ENCODE measurements around the gene COBLL1.

COBLL1 gene

GRCh38 chr2:164697688-164698461 lies 143.7 kb downstream of the COBLL1 start:
- H3K4me3 ChIP-seq (ENCODE audit: low read length), result no peak overlapping the region
- no peaks in the 10 kb centered on the region for H3K27me3 ChIP-seq (ENCODE audit: control insufficient read depth, insufficient read depth, low read length)
- H3K36me3 ChIP-seq (ENCODE audit: control insufficient read depth, insufficient read depth, low read length), result peaks cover 3% of the 10 kb centered on the region
- H3K4me1 ChIP-seq (ENCODE audit: control insufficient read depth, insufficient read depth, low read length), result no peaks in the 10 kb centered on the region
- H3K9ac ChIP-seq (ENCODE audit: low read length), result no peak overlapping the region
- H3K27ac ChIP-seq (ENCODE audit: low read depth, low read length), result no peak overlapping the region

GRCh38 chr2:164696634-164697033 lies 145.0 kb downstream of the COBLL1 start:
- H3K36me3 ChIP-seq (ENCODE audit: control insufficient read depth, insufficient read depth, low read length), result peaks cover 3% of the 10 kb centered on the region
- peaks cover 2% of the 10 kb centered on the region for H3K4me1 ChIP-seq (ENCODE audit: control insufficient read depth, insufficient read depth, low read length)
- H3K9ac ChIP-seq (ENCODE audit: low read length), result no peak overlapping the region
- H3K4me3 ChIP-seq (ENCODE audit: low read length), result no peak overlapping the region
- H3K27ac ChIP-seq (ENCODE audit: low read depth, low read length), result no peak overlapping the region
- no peaks in the 10 kb centered on the region for H3K27me3 ChIP-seq (ENCODE audit: control insufficient read depth, insufficient read depth, low read length)

- Histone ChIP-seq H3K4me1 (ENCODE audit: control insufficient read depth, insufficient read depth, low read length) (peaks cover 2% of the 10 kb centered on the region), H3K9ac (ENCODE audit: low read length) (no peak overlapping the region), H3K27ac (ENCODE audit: low read depth, low read length) (no peak overlapping the region), H3K4me3 (ENCODE audit: low read length) (no peak overlapping the region), H3K27me3 (ENCODE audit: control insufficient read depth, insufficient read depth, low read length) (no peaks in the 10 kb centered on the region), H3K36me3 (ENCODE audit: control insufficient read depth, insufficient read depth, low read length) (peaks cover 5% of the 10 kb centered on the region)
These were observed 147.3 kb downstream of the COBLL1 start for GRCh38 chr2:164694275-164694695.

- Histone ChIP-seq H3K4me1 (ENCODE audit: control insufficient read depth, insufficient read depth, low read length) (peaks cover 2% of the 10 kb centered on the region), H3K27ac (ENCODE audit: low read depth, low read length) (no peak overlapping the region), H3K4me3 (ENCODE audit: low read length) (no peak overlapping the region), H3K27me3 (ENCODE audit: control insufficient read depth, insufficient read depth, low read length) (no peaks in the 10 kb centered on the region), H3K36me3 (ENCODE audit: control insufficient read depth, insufficient read depth, low read length) (peaks cover 3% of the 10 kb centered on the region), H3K9ac (ENCODE audit: low read length) (no peak overlapping the region)
These were observed 147.8 kb downstream of the COBLL1 start for GRCh38 chr2:164693834-164694233.

GRCh38 chr2:164693390-164693789 lies 148.2 kb downstream of the COBLL1 start:
- Histone ChIP-seq H3K36me3 (ENCODE audit: control insufficient read depth, insufficient read depth, low read length) (peaks cover 3% of the 10 kb centered on the region), H3K9ac (ENCODE audit: low read length) (no peak overlapping the region), H3K4me3 (ENCODE audit: low read length) (no peak overlapping the region), H3K4me1 (ENCODE audit: control insufficient read depth, insufficient read depth, low read length) (peaks cover 2% of the 10 kb centered on the region), H3K27ac (ENCODE audit: low read depth, low read length) (no peak overlapping the region), H3K27me3 (ENCODE audit: control insufficient read depth, insufficient read depth, low read length) (no peaks in the 10 kb centered on the region)

- H3K4me3 ChIP-seq (ENCODE audit: low read length), result no peak overlapping the region
These were observed 148.7 kb downstream of the COBLL1 start for GRCh38 chr2:164692958-164693357.

GRCh38 chr2:164692114-164692513 lies 149.5 kb downstream of the COBLL1 start:
- peaks cover 3% of the 10 kb centered on the region for H3K36me3 ChIP-seq (ENCODE audit: control insufficient read depth, insufficient read depth, low read length)
- no peak overlapping the region for H3K9ac ChIP-seq (ENCODE audit: low read length)

More at GRCh38 chr2:164692958-164693357, 148.7 kb downstream of the COBLL1 start:
- H3K4me1 ChIP-seq (ENCODE audit: control insufficient read depth, insufficient read depth, low read length), result peaks cover 2% of the 10 kb centered on the region
- no peaks in the 10 kb centered on the region for H3K27me3 ChIP-seq (ENCODE audit: control insufficient read depth, insufficient read depth, low read length)
- peaks cover 3% of the 10 kb centered on the region for H3K36me3 ChIP-seq (ENCODE audit: control insufficient read depth, insufficient read depth, low read length)
- no peak overlapping the region for H3K27ac ChIP-seq (ENCODE audit: low read depth, low read length)
- H3K9ac ChIP-seq (ENCODE audit: low read length), result no peak overlapping the region

GRCh38 chr2:164691346-164691887 lies 150.2 kb downstream of the COBLL1 start:
- Histone ChIP-seq H3K4me3 (ENCODE audit: low read length) (no peak overlapping the region), H3K9ac (ENCODE audit: low read length) (no peak overlapping the region), H3K36me3 (ENCODE audit: control insufficient read depth, insufficient read depth, low read length) (peaks cover 3% of the 10 kb centered on the region), H3K27ac (ENCODE audit: low read depth, low read length) (no peak overlapping the region), H3K27me3 (ENCODE audit: control insufficient read depth, insufficient read depth, low read length) (no peaks in the 10 kb centered on the region), H3K4me1 (ENCODE audit: control insufficient read depth, insufficient read depth, low read length) (peaks cover 2% of the 10 kb centered on the region)

More at GRCh38 chr2:164692114-164692513, 149.5 kb downstream of the COBLL1 start:
- Histone ChIP-seq H3K27me3 (ENCODE audit: control insufficient read depth, insufficient read depth, low read length) (no peaks in the 10 kb centered on the region), H3K4me3 (ENCODE audit: low read length) (no peak overlapping the region), H3K4me1 (ENCODE audit: control insufficient read depth, insufficient read depth, low read length) (peaks cover 2% of the 10 kb centered on the region), H3K27ac (ENCODE audit: low read depth, low read length) (no peak overlapping the region)

- peaks cover 2% of the 10 kb centered on the region for H3K4me1 ChIP-seq (ENCODE audit: control insufficient read depth, insufficient read depth, low read length)
- no peak overlapping the region for H3K27ac ChIP-seq (ENCODE audit: low read depth, low read length)
- no peak overlapping the region for H3K9ac ChIP-seq (ENCODE audit: low read length)
- H3K4me3 ChIP-seq (ENCODE audit: low read length), result no peak overlapping the region
- peaks cover 3% of the 10 kb centered on the region for H3K36me3 ChIP-seq (ENCODE audit: control insufficient read depth, insufficient read depth, low read length)
- H3K27me3 ChIP-seq (ENCODE audit: control insufficient read depth, insufficient read depth, low read length), result no peaks in the 10 kb centered on the region
These were observed 151.3 kb downstream of the COBLL1 start for GRCh38 chr2:164690361-164690760.

- no peak overlapping the region for H3K4me3 ChIP-seq (ENCODE audit: low read length)
- H3K4me1 ChIP-seq (ENCODE audit: control insufficient read depth, insufficient read depth, low read length), result peaks cover 2% of the 10 kb centered on the region
- no peaks in the 10 kb centered on the region for H3K27me3 ChIP-seq (ENCODE audit: control insufficient read depth, insufficient read depth, low read length)
- no peak overlapping the region for H3K9ac ChIP-seq (ENCODE audit: low read length)
- H3K36me3 ChIP-seq (ENCODE audit: control insufficient read depth, insufficient read depth, low read length), result peaks cover 3% of the 10 kb centered on the region
- no peak overlapping the region for H3K27ac ChIP-seq (ENCODE audit: low read depth, low read length)
These were observed 152.7 kb downstream of the COBLL1 start for GRCh38 chr2:164688896-164689419.

- Histone ChIP-seq H3K27me3 (ENCODE audit: control insufficient read depth, insufficient read depth, low read length) (no peaks in the 10 kb centered on the region), H3K9ac (ENCODE audit: low read length) (no peak overlapping the region), H3K4me1 (ENCODE audit: control insufficient read depth, insufficient read depth, low read length) (no peaks in the 10 kb centered on the region), H3K36me3 (ENCODE audit: control insufficient read depth, insufficient read depth, low read length) (no peaks in the 10 kb centered on the region), H3K4me3 (ENCODE audit: low read length) (no peak overlapping the region), H3K27ac (ENCODE audit: low read depth, low read length) (no peak overlapping the region)
These were observed 160.6 kb downstream of the COBLL1 start for GRCh38 chr2:164681009-164681408.

GRCh38 chr2:164678631-164679149 lies 162.9 kb downstream of the COBLL1 start:
- Histone ChIP-seq H3K9ac (ENCODE audit: low read length) (no peak overlapping the region), H3K4me3 (ENCODE audit: low read length) (no peak overlapping the region), H3K27me3 (ENCODE audit: control insufficient read depth, insufficient read depth, low read length) (no peaks in the 10 kb centered on the region), H3K4me1 (ENCODE audit: control insufficient read depth, insufficient read depth, low read length) (no peaks in the 10 kb centered on the region), H3K36me3 (ENCODE audit: control insufficient read depth, insufficient read depth, low read length) (no peaks in the 10 kb centered on the region), H3K27ac (ENCODE audit: low read depth, low read length) (no peak overlapping the region)

Measured in rectal smooth muscle tissue (tissue), 1 donor.